BLaER1 treated with 17β-estradiol and CSF1 and Interleukin-3, amounts not matched to agents 10 nM and 100 nM (cell line): ENCODE measurements around the gene FCAMR.

Experiments
- H3K27ac ChIP-seq, 11 experiments: shearing (Covaris generic); formaldehyde crosslinking; 2 replicates each; pipeline ENCODE4 v1.8.1; 2022
- H3K27me3 ChIP-seq, 11 experiments: shearing (Covaris generic); formaldehyde crosslinking; 2 replicates each; pipeline ENCODE4 v1.8.1; 2022
- H3K36me3 ChIP-seq, 11 experiments: shearing (Covaris generic); formaldehyde crosslinking; 2 replicates each; pipeline ENCODE4 v1.8.1; 2022
- H3K4me1 ChIP-seq, 10 experiments: shearing (Covaris generic); formaldehyde crosslinking; 2 replicates each; pipeline ENCODE4 v1.8.1; 2022
- H3K4me2 ChIP-seq, 11 experiments: shearing (Covaris generic); formaldehyde crosslinking; 2 replicates each; pipeline ENCODE4 v1.8.1; 2022
- H3K4me3 ChIP-seq, 10 experiments: shearing (Covaris generic); formaldehyde crosslinking; 2 replicates each; pipeline ENCODE4 v1.8.1; 2022
- H3K9ac ChIP-seq, 11 experiments: shearing (Covaris generic); formaldehyde crosslinking; 2 replicates each; pipeline ENCODE4 v1.8.1; 2022
- H3K9me3 ChIP-seq, 11 experiments: shearing (Covaris generic); formaldehyde crosslinking; replicated peaks in 1 of 11; 2 replicates each; pipeline ENCODE4 v1.8.1; 2022
- H4K20me1 ChIP-seq, 11 experiments: shearing (Covaris generic); formaldehyde crosslinking; 2 replicates each; pipeline ENCODE4 v1.8.1; 2022
- Cebpa-rat ChIP-seq, 11 experiments: shearing (Covaris generic); IDR thresholded peaks; 2 replicates each; pipeline ENCODE4 v1.8.1; 2022

Gene FCAMR

GRCh38 chr1:207010726-207011125 lies 40.5 kb upstream of the FCAMR start:
- Histone ChIP-seq H3K9ac (no peak overlapping the region), H3K9me3 (peaks cover 0 to 13% (median 5%) of the 10 kb centered on the region in 11 experiments; a peak in 4 of 22 replicates), H3K4me1 (no peaks in the 10 kb centered on the region), H3K4me3 (no peak overlapping the region), H3K27me3 (no peaks in the 10 kb centered on the region), H3K4me2 (no peak overlapping the region), H4K20me1 (no peaks in the 10 kb centered on the region), H3K27ac (no peak overlapping the region), H3K36me3 (no peaks in the 10 kb centered on the region)
- TF ChIP-seq Cebpa-rat (IDR thresholded peaks at IDR 0.05): no peak

- no peak for TF ChIP-seq Cebpa-rat (IDR thresholded peaks at IDR 0.05)
- H3K4me1 ChIP-seq: no peaks in the 10 kb centered on the region
- H3K4me3 ChIP-seq: no peak overlapping the region
- no peaks in the 10 kb centered on the region for H3K36me3 ChIP-seq
- no peaks in the 10 kb centered on the region for H4K20me1 ChIP-seq
- no peak overlapping the region for H3K4me2 ChIP-seq
- no peaks in the 10 kb centered on the region for H3K27me3 ChIP-seq
- no peak overlapping the region for H3K9ac ChIP-seq
- H3K27ac ChIP-seq: no peak overlapping the region
- peaks cover 0 to 13% (median 5%) of the 10 kb centered on the region in 11 experiments; a peak in 4 of 22 replicates for H3K9me3 ChIP-seq
Observed at GRCh38 chr1:207009945-207010344, 39.7 kb upstream of the FCAMR start.

- H3K36me3 ChIP-seq: no peaks in the 10 kb centered on the region
- H3K27me3 ChIP-seq: no peaks in the 10 kb centered on the region
- TF ChIP-seq Cebpa-rat (IDR thresholded peaks at IDR 0.05): no peak
- H4K20me1 ChIP-seq: no peaks in the 10 kb centered on the region
- no peaks in the 10 kb centered on the region for H3K4me1 ChIP-seq
- no peak overlapping the region for H3K9ac ChIP-seq
- no peak overlapping the region for H3K4me2 ChIP-seq
- H3K9me3 ChIP-seq: peaks cover 0 to 13% (median 5%) of the 10 kb centered on the region in 11 experiments; a peak in 4 of 22 replicates
- no peak overlapping the region for H3K27ac ChIP-seq
- no peak overlapping the region for H3K4me3 ChIP-seq
Observed at GRCh38 chr1:207009182-207009850, 39.1 kb upstream of the FCAMR start.

- no peak overlapping the region for H3K27ac ChIP-seq
Observed at GRCh38 chr1:207007352-207008033, 37.2 kb upstream of the FCAMR start.

GRCh38 chr1:207006914-207007313 lies 36.7 kb upstream of the FCAMR start:
- H3K4me3 ChIP-seq: no peak overlapping the region
- TF ChIP-seq Cebpa-rat (IDR thresholded peaks at IDR 0.05): no peak
- no peaks in the 10 kb centered on the region for H3K4me1 ChIP-seq
- H4K20me1 ChIP-seq: no peaks in the 10 kb centered on the region
- H3K27ac ChIP-seq: no peak overlapping the region
- H3K9me3 ChIP-seq: peaks cover 0 to 13% (median 5%) of the 10 kb centered on the region in 11 experiments; a peak in 4 of 22 replicates
- H3K4me2 ChIP-seq: no peak overlapping the region
- no peaks in the 10 kb centered on the region for H3K27me3 ChIP-seq
- no peaks in the 10 kb centered on the region for H3K36me3 ChIP-seq
- no peak overlapping the region for H3K9ac ChIP-seq

More at GRCh38 chr1:207007352-207008033, 37.2 kb upstream of the FCAMR start:
- H3K9ac ChIP-seq: no peak overlapping the region
- H3K4me1 ChIP-seq: no peaks in the 10 kb centered on the region
- no peak overlapping the region for H3K4me3 ChIP-seq
- no peaks in the 10 kb centered on the region for H3K36me3 ChIP-seq
- no peak overlapping the region for H3K4me2 ChIP-seq
- peaks cover 0 to 13% (median 5%) of the 10 kb centered on the region in 11 experiments; a peak in 4 of 22 replicates for H3K9me3 ChIP-seq
- no peaks in the 10 kb centered on the region for H3K27me3 ChIP-seq
- no peak for TF ChIP-seq Cebpa-rat (IDR thresholded peaks at IDR 0.05)
- no peaks in the 10 kb centered on the region for H4K20me1 ChIP-seq

- no peaks in the 10 kb centered on the region for H3K27me3 ChIP-seq
- H3K36me3 ChIP-seq: no peaks in the 10 kb centered on the region
- no peak overlapping the region for H3K9ac ChIP-seq
- H4K20me1 ChIP-seq: no peaks in the 10 kb centered on the region
- H3K4me3 ChIP-seq: no peak overlapping the region
- H3K4me2 ChIP-seq: no peak overlapping the region
- no peaks in the 10 kb centered on the region for H3K4me1 ChIP-seq
- H3K27ac ChIP-seq: no peak overlapping the region
- TF ChIP-seq Cebpa-rat (IDR thresholded peaks at IDR 0.05): no peak
- peaks cover 0 to 13% (median 5%) of the 10 kb centered on the region in 11 experiments; a peak in 4 of 22 replicates for H3K9me3 ChIP-seq
Observed at GRCh38 chr1:207006083-207006482, 35.8 kb upstream of the FCAMR start.

GRCh38 chr1:207004931-207005830 lies 34.9 kb upstream of the FCAMR start:
- Histone ChIP-seq H3K4me3 (no peak overlapping the region), H4K20me1 (no peaks in the 10 kb centered on the region), H3K4me1 (no peaks in the 10 kb centered on the region), H3K9me3 (peaks cover 0 to 13% (median 5%) of the 10 kb centered on the region in 11 experiments; a peak in 4 of 22 replicates), H3K27ac (no peak overlapping the region), H3K4me2 (no peak overlapping the region), H3K36me3 (no peaks in the 10 kb centered on the region), H3K9ac (no peak overlapping the region), H3K27me3 (no peaks in the 10 kb centered on the region)
- TF ChIP-seq Cebpa-rat (IDR thresholded peaks at IDR 0.05): no peak

GRCh38 chr1:207003210-207003609 lies 33.0 kb upstream of the FCAMR start:
- no peak overlapping the region for H3K4me2 ChIP-seq
- H3K36me3 ChIP-seq: no peaks in the 10 kb centered on the region
- H3K27me3 ChIP-seq: no peaks in the 10 kb centered on the region
- no peak overlapping the region for H3K27ac ChIP-seq
- H3K9me3 ChIP-seq: peaks cover 0 to 11% (median 2%) of the 10 kb centered on the region in 11 experiments; a peak in 4 of 22 replicates
- H4K20me1 ChIP-seq: no peaks in the 10 kb centered on the region
- H3K9ac ChIP-seq: no peak overlapping the region
- TF ChIP-seq Cebpa-rat (IDR thresholded peaks at IDR 0.05): no peak
- H3K4me3 ChIP-seq: no peak overlapping the region
- H3K4me1 ChIP-seq: no peaks in the 10 kb centered on the region

- no peaks in the 10 kb centered on the region for H3K36me3 ChIP-seq
- H3K4me3 ChIP-seq: no peak overlapping the region
- no peak overlapping the region for H3K4me2 ChIP-seq
- TF ChIP-seq Cebpa-rat (IDR thresholded peaks at IDR 0.05): no peak
- no peaks in the 10 kb centered on the region for H3K27me3 ChIP-seq
- H3K4me1 ChIP-seq: no peaks in the 10 kb centered on the region
- H3K9me3 ChIP-seq: peaks cover 0 to 6% (median 0%) of the 10 kb centered on the region in 11 experiments; a peak in 3 of 22 replicates
- no peak overlapping the region for H3K9ac ChIP-seq
- H4K20me1 ChIP-seq: no peaks in the 10 kb centered on the region
- no peak overlapping the region for H3K27ac ChIP-seq
Observed at GRCh38 chr1:207002724-207003146, 32.5 kb upstream of the FCAMR start.
